Osteoblast (primary cell): Measurements from ENCODE around the gene AKT1S1. TPM values are rescaled to one million over a fixed set of nuclear protein-coding genes. Genes with fewer than 3 reads are reported as not detected.

Experiments used
- DNase-seq: peaks from one replicate; pipeline ENCODE4 v3.0.0; 2011; ENCODE audit warnings: low spot score, mixed read lengths; ENCODE audit not compliant: insufficient read length; ENCODE audit errors: missing footprints
- H2AFZ ChIP-seq: 2 replicates; pipeline ENCODE4 v1.6.0; 2011; ENCODE audit warnings: mild to moderate bottlenecking, low read length
- H3K27ac ChIP-seq: 2 replicates; pipeline ENCODE4 v1.5.1; 2011; ENCODE audit warnings: mild to moderate bottlenecking, low read depth, low read length, moderate library complexity
- H3K27me3 ChIP-seq: 2 replicates; pipeline ENCODE4 v1.6.0; 2012; ENCODE audit warnings: mild to moderate bottlenecking, control low read depth, inconsistent platforms, low read length, moderate library complexity; ENCODE audit not compliant: insufficient read depth
- H3K36me3 ChIP-seq: 2 replicates; pipeline ENCODE4 v1.5.1; 2011; ENCODE audit warnings: mild to moderate bottlenecking, low read length, control low read depth, moderate library complexity; ENCODE audit not compliant: insufficient read depth
- H3K4me1 ChIP-seq: 2 replicates; pipeline ENCODE4 v1.5.1; 2011; ENCODE audit warnings: mild to moderate bottlenecking, low read length, control low read depth, moderate library complexity; ENCODE audit not compliant: insufficient read depth
- H3K4me2 ChIP-seq: 2 replicates; pipeline ENCODE4 v1.6.0; 2011; ENCODE audit warnings: mild to moderate bottlenecking, low read length; ENCODE audit not compliant: insufficient read depth
- H3K4me3 ChIP-seq: fragments of 200-600 bp; sonication (generic); 3 replicates; pipeline ENCODE4 v1.5.1; 2012; ENCODE audit warnings: mild to moderate bottlenecking, low read length, inconsistent platforms; ENCODE audit not compliant: insufficient read depth
- H3K79me2 ChIP-seq: 2 replicates; pipeline ENCODE4 v1.6.0; 2012; ENCODE audit warnings: mild to moderate bottlenecking, low read length, control low read depth, inconsistent platforms; ENCODE audit not compliant: insufficient read depth
- H3K9me3 ChIP-seq: 2 replicates; pipeline ENCODE4 v1.5.1; 2011; ENCODE audit warnings: low read depth, low read length, control low read depth
- H4K20me1 ChIP-seq: 2 replicates; pipeline ENCODE4 v1.6.0; 2012; ENCODE audit warnings: mild to moderate bottlenecking, low read length, control low read depth; ENCODE audit not compliant: insufficient read depth
- CTCF ChIP-seq: IDR thresholded peaks from 2 replicates; pipeline ENCODE4 v1.5.1; 2011; ENCODE audit warnings: mild to moderate bottlenecking, low read depth, low read length, moderate library complexity; ENCODE audit errors: extremely low read depth
- total RNA-seq: library from RNA; depleted of rRNA; stranded (reverse); fragments of >200 nt; gene quantifications from 2 replicates; pipeline ENCODE4 v1.2.3, GENCODE V29; 2012

The AKT1S1 gene
- total RNA-seq, 1 donor, result 13.4 TPM

GRCh38 chr19:49904136-49904535 is 27.0 kb upstream of the AKT1S1 start:
- no peaks in the 10 kb centered on the region for H3K9me3 ChIP-seq
- no peaks in the 10 kb centered on the region for H3K27me3 ChIP-seq
- DNase-seq, result peak; percentile 45
- no peak for TF ChIP-seq CTCF
- H3K4me2 ChIP-seq, result no peak overlapping the region
- peaks cover 16% of the 10 kb centered on the region for H4K20me1 ChIP-seq
- H3K79me2 ChIP-seq, result peaks cover 5% of the 10 kb centered on the region
- no peak overlapping the region for H3K27ac ChIP-seq
- H3K4me1 ChIP-seq, result no peaks in the 10 kb centered on the region
- peaks cover 19% of the 10 kb centered on the region for H3K36me3 ChIP-seq
- no peak overlapping the region for H3K4me3 ChIP-seq
- no peak overlapping the region for H2AFZ ChIP-seq

GRCh38 chr19:49896863-49897621 is 19.9 kb upstream of the AKT1S1 start, which contains the start of gene IL4I1:
Gene IL4I1 (minus strand): TSS chr19:49896887. CDS start chr19:49896160, 727 bp downstream.
- Histone ChIP-seq H3K4me1 (peaks cover 7% of the 10 kb centered on the region), H3K36me3 (no peaks in the 10 kb centered on the region), H4K20me1 (no peaks in the 10 kb centered on the region), H3K27me3 (peaks cover 5% of the 10 kb centered on the region), H3K9me3 (no peaks in the 10 kb centered on the region), H2AFZ (peak within 1 kb of the TSS; percentile 80), H3K79me2 (no peaks in the 10 kb centered on the region), H3K4me2 (peak within 1 kb of the TSS; percentile 62), H3K4me3 (peak within 1 kb of the TSS; percentile 30), H3K27ac (peak within 1 kb of the TSS; percentile 6)
- DNase-seq, result no peak
- no peak for TF ChIP-seq CTCF

GRCh38 chr19:49895566-49896297 is 18.6 kb upstream of the AKT1S1 start:
- H3K27me3 ChIP-seq, result peaks cover 5% of the 10 kb centered on the region
- H3K9me3 ChIP-seq, result no peaks in the 10 kb centered on the region
- DNase-seq, result peak; percentile 78
- H3K79me2 ChIP-seq, result no peaks in the 10 kb centered on the region
- no peak for TF ChIP-seq CTCF
- peaks cover 7% of the 10 kb centered on the region for H3K4me1 ChIP-seq
- H3K36me3 ChIP-seq, result no peaks in the 10 kb centered on the region
- no peak overlapping the region for H2AFZ ChIP-seq
- no peak overlapping the region for H3K27ac ChIP-seq
- no peak overlapping the region for H3K4me3 ChIP-seq
- H3K4me2 ChIP-seq, result no peak overlapping the region
- no peaks in the 10 kb centered on the region for H4K20me1 ChIP-seq
